ENCODE measurements around the gene MAGEB1.

DNA sequence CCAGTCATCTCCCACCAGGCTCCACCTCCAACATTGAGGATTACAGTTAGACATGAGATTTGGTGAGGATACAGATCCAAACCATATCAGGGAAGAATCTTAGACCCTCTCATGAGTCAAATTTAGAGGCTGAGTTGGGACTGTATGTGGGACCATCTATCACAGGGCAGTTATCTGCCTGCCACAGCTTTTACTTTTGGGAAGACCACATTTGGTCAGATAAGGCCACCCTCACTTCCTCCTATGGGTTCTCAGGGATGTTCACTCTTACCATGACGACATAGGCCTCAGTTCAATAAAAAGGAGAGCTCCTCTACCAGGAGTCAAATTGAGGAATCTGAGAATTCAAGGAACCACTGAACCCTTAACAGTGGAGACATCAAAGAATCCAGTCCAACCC, 29.5 kb upstream of the MAGEB1 start:
- TF ChIP-seq, protein P1, sequence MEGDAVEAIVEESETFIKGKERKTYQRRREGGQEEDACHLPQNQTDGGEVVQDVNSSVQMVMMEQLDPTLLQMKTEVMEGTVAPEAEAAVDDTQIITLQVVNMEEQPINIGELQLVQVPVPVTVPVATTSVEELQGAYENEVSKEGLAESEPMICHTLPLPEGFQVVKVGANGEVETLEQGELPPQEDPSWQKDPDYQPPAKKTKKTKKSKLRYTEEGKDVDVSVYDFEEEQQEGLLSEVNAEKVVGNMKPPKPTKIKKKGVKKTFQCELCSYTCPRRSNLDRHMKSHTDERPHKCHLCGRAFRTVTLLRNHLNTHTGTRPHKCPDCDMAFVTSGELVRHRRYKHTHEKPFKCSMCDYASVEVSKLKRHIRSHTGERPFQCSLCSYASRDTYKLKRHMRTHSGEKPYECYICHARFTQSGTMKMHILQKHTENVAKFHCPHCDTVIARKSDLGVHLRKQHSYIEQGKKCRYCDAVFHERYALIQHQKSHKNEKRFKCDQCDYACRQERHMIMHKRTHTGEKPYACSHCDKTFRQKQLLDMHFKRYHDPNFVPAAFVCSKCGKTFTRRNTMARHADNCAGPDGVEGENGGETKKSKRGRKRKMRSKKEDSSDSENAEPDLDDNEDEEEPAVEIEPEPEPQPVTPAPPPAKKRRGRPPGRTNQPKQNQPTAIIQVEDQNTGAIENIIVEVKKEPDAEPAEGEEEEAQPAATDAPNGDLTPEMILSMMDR (conservative IDR thresholded peaks at IDR 0.05; ENCODE audit: low read length), result no peak
- no peak for TF ChIP-seq EZH2phosphoT487 (IDR thresholded peaks at IDR 0.05; ENCODE audit: borderline replicate concordance, low read depth, low read length)

All from OCI-LY7 (cell line).